ENCODE measurements around the gene KBTBD8.

The KBTBD8 gene

DNA sequence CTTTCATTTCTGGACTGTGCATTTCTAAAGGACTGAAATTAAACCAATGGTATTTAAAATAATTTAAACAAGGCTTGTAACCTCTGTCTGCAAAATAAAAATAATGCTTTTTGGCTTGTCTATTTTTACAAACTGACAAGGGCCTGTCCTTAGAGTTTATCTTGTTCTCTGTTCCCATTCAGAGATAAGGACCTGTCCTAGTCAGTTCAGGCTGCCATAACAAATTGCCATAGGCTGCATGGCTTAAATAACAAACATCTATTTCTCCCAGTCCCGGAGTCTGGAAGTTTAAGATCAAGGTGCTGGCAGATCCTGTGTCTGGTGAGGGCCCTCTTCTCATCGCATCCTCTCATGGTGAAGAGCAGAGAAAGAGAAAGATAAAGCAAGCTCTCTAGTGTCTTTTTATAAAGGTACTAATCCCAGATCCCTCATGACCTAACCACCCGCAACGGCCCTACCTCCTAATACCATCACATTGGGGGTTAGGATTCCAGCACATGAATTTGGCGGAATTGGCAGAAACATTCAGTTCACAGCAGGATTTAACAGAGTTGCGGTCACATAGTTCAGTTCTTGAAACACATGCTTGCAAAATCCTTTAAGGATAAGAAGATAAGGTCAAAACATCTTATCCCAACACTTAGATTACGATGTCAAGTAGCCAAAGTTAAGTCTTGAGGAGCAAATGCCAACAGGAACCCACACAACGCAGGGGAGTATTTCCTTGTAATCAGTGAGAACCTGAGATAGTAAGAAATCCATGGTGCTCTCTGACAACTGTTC lies 17.8 kb downstream of the KBTBD8 start:
- Mint-ChIP-seq H3K27me3 (no peaks in the 10 kb centered on the region), H3K4me3 (peak overlapping the region; percentile 28 to 39), H3K27ac (peak overlapping the region in 1 of 2 donors; percentile 59), H3K9me3 (no peaks in the 10 kb centered on the region), H3K4me1 (peaks cover 34% of the 10 kb centered on the region)
- ATAC-seq (no peak), DNase-seq (no peak)

DNA sequence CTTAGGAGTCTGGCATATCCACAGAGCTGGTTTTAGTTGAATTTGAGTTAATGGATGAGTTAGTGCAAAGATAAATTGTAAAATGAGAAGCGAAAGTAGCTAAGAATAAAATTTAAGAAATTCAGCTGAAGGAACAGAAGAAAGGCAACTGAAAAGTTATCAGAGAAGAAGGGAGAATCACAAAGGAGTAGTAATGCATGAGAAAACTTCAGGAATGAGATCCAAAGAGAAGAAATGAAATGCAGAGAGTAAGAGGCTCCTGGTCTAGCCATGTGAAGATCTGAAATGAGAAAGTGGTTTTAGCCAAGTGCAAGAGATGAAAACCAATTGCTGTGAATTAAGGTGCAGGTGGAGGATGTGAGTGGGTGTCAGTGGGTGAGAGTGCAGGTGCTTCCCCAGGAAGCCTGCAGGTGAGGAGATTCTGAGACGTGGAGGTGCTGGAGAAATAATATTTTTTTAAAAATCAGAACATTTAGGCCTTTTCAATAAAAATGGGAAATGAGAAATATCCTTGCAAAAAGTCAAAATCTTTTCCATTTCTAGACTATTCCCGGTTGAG lies 18.5 kb downstream of the KBTBD8 start:
- ATAC-seq (no peak), DNase-seq (no peak)
- H3K4me1 Mint-ChIP-seq, result peaks cover 34% of the 10 kb centered on the region
- H3K4me3 Mint-ChIP-seq, result peak overlapping the region; percentile 28 to 39
- H3K9me3 Mint-ChIP-seq, result no peaks in the 10 kb centered on the region
- peak overlapping the region in 1 of 2 donors; percentile 59 for H3K27ac Mint-ChIP-seq
- no peaks in the 10 kb centered on the region for H3K27me3 Mint-ChIP-seq

DNA sequence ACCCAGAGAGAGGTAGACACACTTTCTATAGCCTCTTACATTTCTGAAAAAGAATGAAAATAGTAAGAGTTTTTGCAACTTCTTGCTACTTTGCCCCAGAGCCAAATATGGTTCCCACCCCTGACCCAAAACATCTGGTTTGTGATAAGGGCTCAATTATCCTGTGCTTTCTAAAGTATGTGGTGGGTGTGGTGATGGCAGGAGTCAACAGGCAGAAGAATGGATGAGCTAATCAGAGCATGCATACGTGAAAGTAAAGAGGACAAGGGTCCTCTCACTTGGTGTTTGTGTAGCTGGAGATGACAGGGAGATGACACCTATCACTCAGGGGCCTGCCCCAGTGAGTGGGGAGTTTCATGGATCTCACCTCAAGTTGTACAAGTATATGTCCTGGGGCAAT lies 19.1 kb downstream of the KBTBD8 start:
- ATAC-seq, result peak; percentile 93
- H3K27me3 Mint-ChIP-seq, result no peaks in the 10 kb centered on the region
- peak in 1 of 2 donors; percentile 38 for DNase-seq
- no peak overlapping the region for H3K4me3 Mint-ChIP-seq
- H3K9me3 Mint-ChIP-seq, result no peaks in the 10 kb centered on the region
- no peak overlapping the region for H3K27ac Mint-ChIP-seq
- H3K4me1 Mint-ChIP-seq, result peaks cover 34% of the 10 kb centered on the region

DNA sequence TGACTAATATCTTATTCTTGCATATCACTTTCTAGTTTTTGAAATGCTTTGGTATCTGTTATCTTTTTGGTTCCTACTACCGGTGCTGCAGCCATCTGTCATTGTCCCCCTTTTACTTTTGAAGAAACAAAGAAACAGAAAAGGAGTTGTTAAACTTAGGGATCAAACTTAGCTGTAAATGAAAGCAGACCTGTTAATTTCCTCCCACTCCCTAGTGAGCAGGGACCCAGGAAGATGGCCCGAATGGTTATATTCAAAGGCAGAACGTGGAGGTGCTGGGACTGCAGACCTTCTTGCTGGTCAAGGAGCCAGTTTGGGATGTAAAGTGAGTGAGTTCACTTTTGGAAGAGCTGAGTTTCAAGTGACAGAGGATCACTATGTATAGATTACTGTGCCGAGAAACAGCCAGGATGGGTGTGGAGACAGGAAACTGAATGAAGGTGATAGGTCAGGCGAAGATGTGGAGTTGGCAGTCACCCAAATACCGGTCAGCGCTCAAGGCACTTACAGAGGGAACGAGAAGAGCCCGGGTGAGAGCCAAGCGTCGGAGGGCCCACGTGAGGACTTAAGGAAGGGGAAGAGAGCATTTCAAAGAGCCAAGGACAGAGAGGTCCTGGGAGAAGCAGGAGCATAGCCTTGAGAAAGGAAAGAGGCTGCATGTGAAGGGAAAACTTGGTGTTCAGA lies 20.1 kb downstream of the KBTBD8 start:
- ATAC-seq (peak; percentile 31), DNase-seq (no peak)
- Mint-ChIP-seq H3K4me3 (peak overlapping the region; percentile 55 to 58), H3K27ac (peak overlapping the region; percentile 41 to 45), H3K4me1 (peaks cover 34% of the 10 kb centered on the region), H3K9me3 (no peaks in the 10 kb centered on the region), H3K27me3 (no peaks in the 10 kb centered on the region)

DNA sequence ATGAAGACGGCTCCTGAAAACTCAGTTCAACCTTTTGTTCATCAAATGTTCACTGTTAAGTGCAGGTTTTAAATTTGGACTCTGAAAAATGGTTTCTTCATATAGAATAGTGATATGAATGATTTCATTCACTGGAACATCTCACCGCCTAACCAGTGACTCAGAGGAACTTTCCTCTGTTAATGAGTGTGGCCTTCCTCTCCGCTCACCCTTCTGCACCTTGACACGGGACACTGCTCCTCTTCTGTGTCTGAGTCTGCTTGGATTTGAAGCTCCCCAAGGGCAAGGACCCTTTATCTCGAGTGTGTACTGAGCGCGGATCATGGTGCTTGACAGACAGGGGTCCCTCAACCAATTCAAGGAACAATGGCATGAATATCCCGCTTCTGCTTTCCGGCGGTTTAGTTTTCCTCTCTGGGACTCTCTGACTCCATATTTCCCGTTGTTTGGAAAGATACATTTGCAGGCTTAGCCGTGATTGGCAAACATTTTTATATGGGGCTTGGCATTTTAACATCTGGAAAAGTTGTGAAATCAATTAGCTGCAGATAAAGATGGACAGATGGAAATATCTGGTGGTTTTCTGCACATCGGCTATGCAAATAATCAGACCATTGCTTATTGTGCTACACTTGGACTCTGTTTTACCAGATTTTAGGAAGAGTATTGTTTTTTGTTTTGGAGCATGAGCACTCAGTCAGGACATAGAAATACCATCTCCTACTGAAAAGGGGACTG lies 20.9 kb downstream of the KBTBD8 start:
- Mint-ChIP-seq H3K27me3 (no peaks in the 10 kb centered on the region), H3K4me1 (peaks cover 34% of the 10 kb centered on the region), H3K9me3 (no peaks in the 10 kb centered on the region), H3K4me3 (no peak overlapping the region), H3K27ac (no peak overlapping the region)
- no peak for DNase-seq
- peak; percentile 50 for ATAC-seq

DNA sequence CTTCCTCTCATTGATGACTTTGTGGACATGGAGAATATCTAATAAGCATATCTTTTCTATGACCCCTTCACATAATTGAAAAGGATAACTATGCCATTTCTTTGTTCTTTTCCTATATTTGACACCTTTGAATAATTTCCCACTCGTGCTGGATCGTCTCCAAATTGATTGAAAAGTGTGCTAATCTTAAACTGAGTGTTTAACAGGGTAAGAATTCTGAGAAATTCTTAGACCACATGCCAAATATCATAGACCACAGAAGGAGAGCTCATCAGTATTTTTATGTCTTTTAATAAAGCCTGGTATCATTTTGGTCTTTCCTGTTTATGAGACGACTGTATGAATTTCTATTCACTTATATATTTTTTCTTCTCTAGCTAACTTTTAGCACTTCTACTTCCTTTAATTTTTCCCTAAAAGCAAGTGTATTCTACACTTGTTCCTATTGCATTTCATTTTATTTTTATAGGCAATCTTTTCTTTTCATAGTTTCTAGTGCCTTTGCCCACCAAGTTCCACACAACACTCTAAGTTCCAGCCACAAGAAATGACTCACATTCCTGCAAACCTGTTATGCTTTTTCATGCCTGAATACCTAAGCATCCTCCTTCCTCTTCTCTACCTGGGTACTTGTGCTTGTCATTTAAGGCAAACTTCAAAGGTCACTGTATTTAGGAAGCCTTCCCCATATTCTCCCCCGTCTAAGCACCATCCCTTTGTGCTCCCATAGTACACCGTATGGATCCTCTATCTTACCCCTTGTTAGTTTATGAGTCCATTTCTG lies 30.1 kb downstream of the KBTBD8 start:
- Mint-ChIP-seq H3K27ac (no peak overlapping the region), H3K4me3 (no peak overlapping the region), H3K4me1 (peaks cover 12% of the 10 kb centered on the region), H3K9me3 (no peaks in the 10 kb centered on the region), H3K27me3 (peaks cover 4% of the 10 kb centered on the region)
- ATAC-seq (peak; percentile 74), DNase-seq (no peak)

DNA sequence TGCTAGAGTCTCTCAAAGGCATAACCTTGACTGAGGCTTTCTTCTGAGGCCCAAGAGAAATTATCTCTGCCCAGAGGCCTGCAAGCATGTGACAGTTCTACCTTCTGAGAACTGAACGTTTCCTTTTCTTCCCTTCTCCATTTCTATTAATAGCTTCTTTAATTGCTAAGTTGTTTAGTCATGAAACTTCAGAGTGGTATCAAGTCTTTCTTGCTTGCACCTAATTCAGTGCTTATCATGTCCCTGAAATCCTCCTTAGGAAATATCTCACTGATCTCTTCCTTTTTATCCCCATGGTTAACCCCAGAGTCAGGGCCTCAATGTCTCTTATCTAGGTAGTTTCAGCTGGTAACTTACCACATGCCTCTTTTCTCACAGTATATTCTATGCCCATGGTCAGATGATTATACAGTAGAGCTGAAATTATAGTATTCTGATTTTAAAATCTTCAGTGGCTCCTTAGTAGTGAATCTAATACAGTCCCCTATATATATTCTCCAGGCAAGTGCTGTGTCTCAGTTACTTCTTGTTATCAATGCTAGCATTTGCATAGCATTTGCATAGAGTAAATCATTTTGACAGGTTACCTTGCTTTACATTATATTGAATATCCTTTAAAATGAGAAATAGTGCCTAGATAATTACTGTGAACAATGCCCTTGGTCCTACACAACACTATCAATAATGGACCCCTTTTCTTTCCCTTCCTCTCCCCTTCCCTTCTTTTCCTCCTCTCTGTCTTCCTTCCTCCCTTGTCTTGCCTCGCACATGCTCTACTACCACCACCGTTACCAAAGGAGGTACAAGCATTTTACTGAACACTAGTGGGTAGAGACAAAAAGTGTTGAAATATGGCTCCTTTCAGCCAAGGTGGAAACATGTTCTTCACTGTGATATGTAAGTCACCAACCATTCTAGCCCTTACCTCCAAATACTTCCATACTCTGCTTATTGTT lies 33.0 kb downstream of the KBTBD8 start:
- no peak for DNase-seq
- H3K4me1 Mint-ChIP-seq, result peaks cover 12% of the 10 kb centered on the region
- peaks cover 7% of the 10 kb centered on the region for H3K27me3 Mint-ChIP-seq
- no peak overlapping the region for H3K4me3 Mint-ChIP-seq
- no peaks in the 10 kb centered on the region for H3K9me3 Mint-ChIP-seq
- no peak for ATAC-seq
- H3K27ac Mint-ChIP-seq, result peak overlapping the region; percentile 1 to 49

DNA sequence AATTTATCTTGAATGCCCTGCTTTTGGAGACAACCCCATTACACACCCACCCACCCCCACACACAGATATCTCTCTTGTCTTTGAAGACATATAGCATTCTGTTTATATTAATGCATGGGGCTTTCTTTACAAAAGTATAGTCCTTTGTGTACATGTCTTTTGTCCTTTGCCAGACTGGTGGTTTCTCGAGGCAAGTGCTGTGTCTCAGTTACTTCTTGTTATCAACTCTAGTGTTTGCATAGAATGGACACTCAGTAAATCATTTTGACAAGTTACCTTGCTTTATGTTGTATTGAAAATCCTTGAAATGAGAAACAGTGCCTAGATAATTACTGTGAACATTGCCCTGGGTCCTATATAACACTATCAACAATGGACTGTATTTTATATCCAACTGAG lies 33.9 kb downstream of the KBTBD8 start:
- ATAC-seq (no peak), DNase-seq (no peak)
- H3K4me1 Mint-ChIP-seq, result peaks cover 12% of the 10 kb centered on the region
- H3K27me3 Mint-ChIP-seq, result peaks cover 7% of the 10 kb centered on the region
- H3K9me3 Mint-ChIP-seq, result no peaks in the 10 kb centered on the region
- H3K27ac Mint-ChIP-seq, result no peak overlapping the region
- no peak overlapping the region for H3K4me3 Mint-ChIP-seq

DNA sequence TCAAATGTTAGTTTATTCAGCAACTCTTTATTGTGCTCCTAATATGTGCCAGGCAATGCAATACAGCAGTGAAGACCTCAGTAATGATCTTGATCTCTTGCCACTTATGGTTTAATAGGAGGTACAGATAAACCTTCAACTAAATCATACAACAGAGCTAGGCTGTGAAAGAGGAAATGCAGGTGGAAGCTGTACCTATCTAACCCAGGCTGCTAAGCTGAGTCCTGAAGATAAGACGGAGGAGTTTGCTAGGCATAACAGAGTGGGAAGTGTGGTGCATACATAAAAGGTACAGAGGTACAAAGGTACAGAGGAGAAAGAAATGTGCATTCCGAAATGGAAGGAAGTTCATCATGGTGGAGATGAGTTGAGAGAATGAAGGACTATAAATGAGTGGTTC lies 35.0 kb downstream of the KBTBD8 start:
- peaks cover 7% of the 10 kb centered on the region for H3K4me1 Mint-ChIP-seq
- ATAC-seq, result no peak

DNA sequence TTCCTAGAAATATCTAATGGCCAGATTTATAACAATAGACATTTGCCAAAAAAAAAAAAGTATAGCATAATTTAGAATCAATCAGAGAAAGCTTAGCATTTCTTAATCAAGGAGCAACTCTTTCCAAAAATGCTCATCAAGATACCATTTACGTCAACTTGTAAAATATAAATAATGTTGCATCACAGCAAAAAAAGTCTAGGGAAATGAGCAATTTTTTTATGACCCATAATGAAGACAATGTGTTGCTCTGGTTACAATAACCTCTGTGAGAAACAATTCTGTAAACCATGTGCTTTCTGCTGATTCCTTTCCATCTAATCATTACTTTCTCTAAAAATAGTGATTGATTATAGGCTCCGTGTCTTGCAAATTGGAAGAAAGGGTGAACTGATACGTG lies 36.3 kb downstream of the KBTBD8 start:
- Mint-ChIP-seq H3K27ac (no peak overlapping the region), H3K27me3 (peaks cover 7% of the 10 kb centered on the region), H3K9me3 (no peaks in the 10 kb centered on the region), H3K4me3 (no peak overlapping the region), H3K4me1 (no peaks in the 10 kb centered on the region)
- ATAC-seq (no peak), DNase-seq (no peak)

More for the DNA sequence above, 35.0 kb downstream of the KBTBD8 start:
- peaks cover 7% of the 10 kb centered on the region for H3K27me3 Mint-ChIP-seq
- H3K4me3 Mint-ChIP-seq, result no peak overlapping the region
- no peak for DNase-seq
- no peak overlapping the region for H3K27ac Mint-ChIP-seq
- H3K9me3 Mint-ChIP-seq, result no peaks in the 10 kb centered on the region

DNA sequence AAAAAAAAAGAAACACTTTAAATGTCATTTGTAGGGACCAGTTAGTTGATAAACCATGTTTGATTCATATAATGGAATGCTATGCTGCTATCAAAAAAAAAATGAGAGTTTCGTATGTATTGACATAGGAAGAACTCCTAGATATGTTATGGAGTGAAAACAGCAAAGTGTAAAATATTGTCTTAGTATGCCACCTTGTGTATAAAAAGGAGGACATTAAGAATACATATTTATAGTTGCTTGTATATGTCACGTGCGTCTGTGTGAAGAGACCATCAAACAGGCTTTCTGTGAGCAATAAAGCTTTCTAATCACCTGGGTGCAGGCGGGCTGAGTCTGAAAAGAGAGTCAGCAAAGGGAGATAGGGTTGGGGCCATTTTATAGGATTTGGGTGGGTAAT lies 39.5 kb downstream of the KBTBD8 start:
- ATAC-seq (no peak), DNase-seq (no peak)
- Mint-ChIP-seq H3K4me3 (no peak overlapping the region), H3K4me1 (no peaks in the 10 kb centered on the region), H3K27me3 (peaks cover 7% of the 10 kb centered on the region), H3K9me3 (no peaks in the 10 kb centered on the region), H3K27ac (no peak overlapping the region)

DNA sequence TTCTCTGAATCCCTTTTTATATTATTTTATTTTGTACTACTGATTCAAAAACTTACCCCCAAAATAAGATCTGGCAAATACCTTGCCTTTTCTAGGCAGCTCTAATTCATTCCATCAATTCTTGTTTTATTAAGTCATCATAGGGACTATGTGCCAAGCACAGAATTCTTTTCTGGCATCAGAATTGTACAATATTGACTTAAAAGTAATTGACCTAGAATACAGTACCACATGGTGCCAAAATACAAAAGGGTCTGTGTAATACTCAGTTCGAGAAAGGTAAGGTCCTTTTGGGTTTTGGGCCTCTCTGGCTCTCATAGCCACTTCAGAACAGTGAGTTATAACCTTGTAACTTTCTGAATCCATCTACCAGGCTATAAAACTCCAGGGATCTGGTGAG lies 46.2 kb downstream of the KBTBD8 start:
- DNase-seq (no peak), ATAC-seq (no peak)
- Mint-ChIP-seq H3K4me1 (peaks cover 7% of the 10 kb centered on the region), H3K27ac (no peak overlapping the region), H3K9me3 (no peaks in the 10 kb centered on the region), H3K27me3 (no peaks in the 10 kb centered on the region), H3K4me3 (no peak overlapping the region)

DNA sequence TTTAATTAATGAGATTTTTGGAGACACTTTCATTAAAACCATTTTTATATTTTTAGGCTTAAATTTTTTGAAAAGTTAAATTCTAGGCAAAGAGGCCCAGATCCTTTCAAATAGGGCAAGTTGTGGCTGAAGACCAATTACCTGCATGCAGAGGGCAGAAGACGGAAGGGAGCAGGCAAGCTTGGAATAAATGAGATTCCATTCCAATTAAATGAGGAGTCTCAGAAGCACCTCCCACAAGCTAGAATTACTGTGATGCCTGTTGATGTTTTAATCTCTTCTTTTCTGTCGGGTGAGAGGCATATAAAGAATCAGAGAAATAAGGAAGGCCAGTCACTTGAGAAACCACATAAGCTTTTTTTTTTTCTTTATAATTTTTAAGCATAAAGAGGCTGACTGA lies 46.8 kb downstream of the KBTBD8 start:
- no peak for DNase-seq
- Mint-ChIP-seq H3K9me3 (peaks cover under 1 to 2% of the 10 kb centered on the region in 2 donors), H3K4me3 (no peak overlapping the region), H3K27ac (peak overlapping the region in 1 of 2 donors; percentile 52), H3K4me1 (peaks cover 7% of the 10 kb centered on the region), H3K27me3 (peaks cover 1% of the 10 kb centered on the region)
- no peak for ATAC-seq

All from stimulated activated naive CD8-positive, alpha-beta T cell treated with anti-CD3 and anti-CD28 coated beads, Interleukin-15, amount 100 ng/mL, for 72 hours (primary cell).